GM23338 (cell line): ENCODE results near the gene S100PBP. TPM values are rescaled to one million over a fixed set of nuclear protein-coding genes. Genes with fewer than 3 reads are reported as not detected.

Source experiments
- ATAC-seq: fragments of 200-7000 bp; cut with Tn5 transposase; 3 replicates; pipeline ENCODE4 v1.9.1; 2020
- DNase-seq: peaks from one replicate; pipeline ENCODE4 v3.0.0-alpha.2; 2015; ENCODE audit warnings: low spot score
- H2AFZ ChIP-seq: fragments of 200-600 bp; sonication (generic); 2 replicates; pipeline ENCODE4 v1.8.0; 2016; ENCODE audit warnings: antibody characterized with exemption, mild to moderate bottlenecking, moderate library complexity
- H3F3A ChIP-seq: fragments of 200-600 bp; sonication (generic); replicated peaks from 2 replicates; pipeline ENCODE4 v1.8.0; 2017; ENCODE audit warnings: antibody characterized with exemption, mixed run types, low read depth
- H3K27ac ChIP-seq: fragments of 200-600 bp; sonication (generic); 2 replicates; pipeline ENCODE4 v1.6.1; 2016; ENCODE audit warnings: low read depth
- H3K27me3 ChIP-seq: fragments of 200-600 bp; sonication (generic); 2 replicates; pipeline ENCODE4 v1.8.0; 2016; ENCODE audit warnings: mild to moderate bottlenecking, mixed run types, moderate library complexity; ENCODE audit not compliant: insufficient read depth
- H3K36me3 ChIP-seq: fragments of 200-600 bp; sonication (generic); 2 replicates; pipeline ENCODE4 v1.8.0; 2016; ENCODE audit warnings: mild to moderate bottlenecking; ENCODE audit not compliant: insufficient read depth
- H3K4me1 ChIP-seq: fragments of 200-600 bp; sonication (generic); 2 replicates; pipeline ENCODE4 v1.8.0; 2016; ENCODE audit warnings: mild to moderate bottlenecking, moderate library complexity; ENCODE audit not compliant: insufficient read depth
- H3K4me2 ChIP-seq: fragments of 200-600 bp; sonication (generic); 2 replicates; pipeline ENCODE4 v1.7.1; 2017; ENCODE audit warnings: mixed run types
- H3K4me3 ChIP-seq: fragments of 200-600 bp; sonication (generic); 2 replicates; pipeline ENCODE4 v1.6.1; 2016; ENCODE audit warnings: mixed run types
- H3K79me2 ChIP-seq: fragments of 200-600 bp; sonication (generic); replicated peaks from 2 replicates; pipeline ENCODE4 v1.8.0; 2017; ENCODE audit warnings: mild to moderate bottlenecking; ENCODE audit not compliant: insufficient read depth
- H3K9me2 ChIP-seq: fragments of 200-600 bp; sonication (generic); 2 replicates; pipeline ENCODE4 v1.8.0; 2017; ENCODE audit not compliant: insufficient read depth
- H4K20me1 ChIP-seq: fragments of 200-600 bp; sonication (generic); replicated peaks from 2 replicates; pipeline ENCODE4 v1.8.0; 2017; ENCODE audit warnings: mild to moderate bottlenecking; ENCODE audit not compliant: insufficient read depth
- H3K27ac Mint-ChIP-seq: 2 replicates; pipeline ENCODE4 v1.8.0; 2020; ENCODE audit warnings: inconsistent platforms, mild to moderate bottlenecking, moderate library complexity, mixed read lengths
- H3K27me3 Mint-ChIP-seq: 3 replicates; pipeline ENCODE4 v1.8.0; 2022; ENCODE audit warnings: low read depth, mild to moderate bottlenecking, moderate library complexity, mixed read lengths, inconsistent platforms; ENCODE audit not compliant: insufficient read depth, poor library complexity
- H3K36me3 Mint-ChIP-seq: 3 replicates; pipeline ENCODE4 v1.8.0; 2021; ENCODE audit warnings: low read depth, mild to moderate bottlenecking, inconsistent platforms, moderate library complexity, mixed read lengths
- H3K4me1 Mint-ChIP-seq: 3 replicates; pipeline ENCODE4 v1.8.0; 2020; ENCODE audit warnings: mild to moderate bottlenecking, inconsistent platforms, mixed read lengths
- H3K4me3 Mint-ChIP-seq: 3 replicates; pipeline ENCODE4 v1.8.0; 2021; ENCODE audit warnings: moderate library complexity, mild to moderate bottlenecking, inconsistent platforms, mixed read lengths
- H3K9me3 Mint-ChIP-seq: 3 replicates; pipeline ENCODE4 v1.8.0; 2020; ENCODE audit warnings: moderate library complexity, mild to moderate bottlenecking, inconsistent platforms, mixed read lengths
- CREB1 ChIP-seq: fragments of 250-450 bp; sonication (Bioruptor Pico); IDR thresholded peaks from 2 replicates; pipeline ENCODE4 v1.5.0; 2020; ENCODE audit warnings: low read depth, mild to moderate bottlenecking, moderate library complexity
- CTCF ChIP-seq, 2 experiments: fragments of 200-600 bp in 1 of 2; sonication (generic) in 1 of 2; conservative IDR thresholded peaks; 2 replicates each; pipeline versions ENCODE4 v1.5.1 to v1.6.1; 2016 to 2017; ENCODE audit warnings: antibody characterized with exemption in 2 of 2, low read depth in 2 of 2, mild to moderate bottlenecking in 2 of 2, moderate library complexity in 1 of 2
- ETS1 ChIP-seq: IDR thresholded peaks from 2 replicates; pipeline ENCODE4 v1.6.1; 2016; ENCODE audit warnings: antibody characterized with exemption
- JUNB ChIP-seq: IDR thresholded peaks from one replicate; pipeline ENCODE4 v1.6.1; 2016; ENCODE audit warnings: antibody characterized with exemption; ENCODE audit not compliant: unreplicated experiment
- NANOG ChIP-seq: IDR thresholded peaks from 2 replicates; pipeline ENCODE4 v1.6.1; 2016; ENCODE audit warnings: antibody characterized with exemption, borderline replicate concordance
- POLR2AphosphoS5 ChIP-seq: IDR thresholded peaks from 2 replicates; pipeline ENCODE4 v1.6.1; 2016; ENCODE audit warnings: antibody characterized with exemption, low read depth
- REST ChIP-seq: IDR thresholded peaks from one replicate; pipeline ENCODE4 v1.6.1; 2018; ENCODE audit warnings: antibody characterized with exemption; ENCODE audit not compliant: unreplicated experiment
- STAT1 ChIP-seq: IDR thresholded peaks from one replicate; pipeline ENCODE4 v1.6.1; 2016; ENCODE audit warnings: antibody characterized with exemption; ENCODE audit not compliant: unreplicated experiment
- ZNF331 ChIP-seq: fragments of 250-450 bp; sonication (Bioruptor Pico); IDR thresholded peaks from 2 replicates; pipeline ENCODE4 v1.5.0; 2020; ENCODE audit warnings: low read depth, mild to moderate bottlenecking, moderate library complexity
- polyA plus RNA-seq: library from polyadenylated mRNA; unstranded; fragments of >200 nt; fragmentation: Nextera tagmentation; extraction: Ambion mirVana; gene quantifications from 2 replicates; pipeline ENCODE4 v1.2.1, GENCODE V29; 2016
- total RNA-seq: library from RNA; depleted of rRNA; stranded (reverse); fragments of >200 nt; shearing (Covaris generic); gene quantifications from 2 replicates; pipeline ENCODE4 v1.2.3, GENCODE V29; 2014

Gene S100PBP
- total and polyA plus RNA-seq, 2 experiments from 2014 or later, result 30.6 to 65.2 TPM

- H3K4me1 ChIP-seq, result peaks cover 34% of the 10 kb centered on the region
- no peaks in the 10 kb centered on the region for H3K9me3 Mint-ChIP-seq
- H3K9me2 ChIP-seq, result no peaks in the 10 kb centered on the region
- 0 out of 2 replicates have a peak, but pooled peaks cover 6% of the 10 kb centered on the region for H3K36me3 ChIP-seq
- H2AFZ ChIP-seq, result no peak overlapping the region
- H3K79me2 ChIP-seq, result peaks cover 34% of the 10 kb centered on the region
- no peak for TF ChIP-seq CTCF (conservative IDR thresholded peaks at IDR 0.05; ENCODE audit: low read depth in 2 of 2)
- TF ChIP-seq NANOG, result no peak
- no peak for TF ChIP-seq CREB1 (CRISPR knock-in tag)
- TF ChIP-seq JUNB, result no peak
- TF ChIP-seq ZNF331, result no peak
- no peak for TF ChIP-seq STAT1
- TF ChIP-seq ETS1, result no peak
- TF ChIP-seq POLR2AphosphoS5, result no peak
- ATAC-seq, result no peak
- H3K4me2 ChIP-seq, result no peak overlapping the region
- H3K27ac Mint-ChIP-seq, result no peak overlapping the region
- no peak overlapping the region for H3K4me3 Mint-ChIP-seq
- H3K4me1 Mint-ChIP-seq, result peaks cover 54% of the 10 kb centered on the region
- no peak for DNase-seq
- no peak overlapping the region for H3K4me3 ChIP-seq
- H3K27me3 ChIP-seq, result no peaks in the 10 kb centered on the region
- H3K36me3 Mint-ChIP-seq, result peaks cover 45% of the 10 kb centered on the region
- H4K20me1 ChIP-seq, result peaks cover 27% of the 10 kb centered on the region
- H3K27ac ChIP-seq, result no peak overlapping the region
- H3F3A ChIP-seq, result peaks cover 32% of the 10 kb centered on the region
- peaks cover 24% of the 10 kb centered on the region for H3K27me3 Mint-ChIP-seq
Measured at GRCh38 chr1:32769524-32770220, 47.8 kb upstream of the S100PBP start.

- Mint-ChIP-seq H3K36me3 (peaks cover 49% of the 10 kb centered on the region), H3K27ac (no peak overlapping the region), H3K4me3 (no peak overlapping the region), H3K9me3 (no peaks in the 10 kb centered on the region), H3K4me1 (peaks cover 53% of the 10 kb centered on the region), H3K27me3 (peaks cover 24% of the 10 kb centered on the region)
- peaks cover 28% of the 10 kb centered on the region for H3K4me1 ChIP-seq
- no peak overlapping the region for H2AFZ ChIP-seq
- H3K36me3 ChIP-seq, result peaks cover 6% of the 10 kb centered on the region
- H4K20me1 ChIP-seq, result peaks cover 24% of the 10 kb centered on the region
- ATAC-seq, result no peak
- TF ChIP-seq CTCF (conservative IDR thresholded peaks at IDR 0.05; ENCODE audit: low read depth in 2 of 2) (peak in 1 of 2 experiments; percentile 44; a peak in 2 of 4 replicates), REST (no peak)
- H3K27ac ChIP-seq, result no peak overlapping the region
- no peaks in the 10 kb centered on the region for H3K27me3 ChIP-seq
- no peak overlapping the region for H3K4me3 ChIP-seq
- no peak overlapping the region for H3K4me2 ChIP-seq
- peaks cover 28% of the 10 kb centered on the region for H3K79me2 ChIP-seq
- H3F3A ChIP-seq, result peaks cover 36% of the 10 kb centered on the region
- DNase-seq, result no peak
- H3K9me2 ChIP-seq, result no peaks in the 10 kb centered on the region
Measured at GRCh38 chr1:32770221-32770731, 47.2 kb upstream of the S100PBP start.
